HepG2 (cell line): ENCODE results near the gene ADAM15. TPM values are rescaled to one million over a fixed set of nuclear protein-coding genes. Genes with fewer than 3 reads are reported as not detected.
A peak's percentile ranks its signal among the peaks of the same experiment; 100 is the strongest.

Source experiments
- DR1 ChIP-seq: sonication (generic); formaldehyde crosslinking; IDR thresholded peaks from 2 replicates; pipeline ENCODE4 v1.8.0; 2021; ENCODE audit warnings: mild to moderate bottlenecking, missing genetic modification reagents, inconsistent platforms
- EZH2 ChIP-seq: conservative IDR thresholded peaks from 2 replicates; pipeline ENCODE4 v1.6.1; 2012; ENCODE audit warnings: mild to moderate bottlenecking, low read depth, low read length, moderate library complexity
- MAZ ChIP-seq, 2 experiments: sonication (generic) in 1 of 2; formaldehyde crosslinking in 1 of 2; IDR thresholded peaks; 2 replicates each; pipeline versions ENCODE4 v1.5.0 to v1.6.1; 2012 to 2020; ENCODE audit warnings: low read depth in 2 of 2, mild to moderate bottlenecking in 2 of 2, borderline replicate concordance in 1 of 2, improper control_type of control experiment in 1 of 2, low read length in 1 of 2, missing genetic modification reagents in 1 of 2, moderate library complexity in 1 of 2
- NBN ChIP-seq: fragments of 450-650 bp; conservative IDR thresholded peaks from 2 replicates; pipeline ENCODE4 v1.6.1; 2017
- NFE2 ChIP-seq: sonication (generic); formaldehyde crosslinking; IDR thresholded peaks from 2 replicates; pipeline ENCODE4 v1.4.0; 2020; ENCODE audit warnings: missing genetic modification reagents
- NONO ChIP-seq, 2 experiments: fragments of 450-650 bp in 1 of 2; sonication (generic) in 1 of 2; formaldehyde crosslinking in 1 of 2; IDR thresholded peaks in 1 of 2; conservative IDR thresholded peaks in 1 of 2; 2 replicates each; pipeline versions ENCODE4 v1.6.1 to v1.8.0; 2017 to 2022; ENCODE audit warnings: mild to moderate bottlenecking in 1 of 2, missing genetic modification reagents in 1 of 2, moderate library complexity in 1 of 2
- NPAS2 ChIP-seq: sonication (generic); formaldehyde crosslinking; IDR thresholded peaks from 2 replicates; pipeline ENCODE4 v1.8.0; 2022; ENCODE audit warnings: mild to moderate bottlenecking, missing genetic modification reagents, borderline replicate concordance
- SPEN ChIP-seq: sonication (generic); formaldehyde crosslinking; IDR thresholded peaks from 2 replicates; pipeline ENCODE4 v1.5.1; 2020; ENCODE audit warnings: low read depth, mild to moderate bottlenecking, missing genetic modification reagents
- TBL1XR1 ChIP-seq: fragments of 150-350 bp; IDR thresholded peaks from 2 replicates; pipeline ENCODE4 v1.6.1; 2014; ENCODE audit warnings: borderline replicate concordance, low read length; ENCODE audit not compliant: partially characterized antibody
- ZNF263 ChIP-seq: sonication (generic); formaldehyde crosslinking; IDR thresholded peaks from 2 replicates; pipeline ENCODE4 v1.4.0; 2020; ENCODE audit warnings: missing genetic modification reagents
- ZNF3 ChIP-seq: IDR thresholded peaks from 2 replicates; pipeline ENCODE4 v1.7.0; 2017; ENCODE audit warnings: inconsistent platforms
- ZNF557 ChIP-seq: sonication (generic); formaldehyde crosslinking; IDR thresholded peaks from 2 replicates; pipeline ENCODE4 v1.4.0; 2020; ENCODE audit warnings: missing genetic modification reagents
- ZNF670 ChIP-seq: sonication (generic); formaldehyde crosslinking; IDR thresholded peaks from 2 replicates; pipeline ENCODE4 v1.8.0; 2022; ENCODE audit warnings: mild to moderate bottlenecking, missing genetic modification reagents, borderline replicate concordance
- polyA plus RNA-seq, 8 experiments: library from polyadenylated mRNA; depleted of rRNA in 3 of 8; stranded (reverse) in 7 of 8; unstranded in 1 of 8; fragments of >200 nt; fragmentation: Illumina TruSeq in 4 of 8; extraction: Trizol in 4 of 8; gene quantifications; 2 replicates each; pipeline versions ENCODE4 v1.2.1 to v1.2.3, GENCODE V29; 2011 to 2016; ENCODE audit warnings: low read depth in 4 of 8, missing spikeins in 1 of 8, mixed read lengths in 1 of 8; ENCODE audit not compliant: insufficient read depth in 1 of 8
- total RNA-seq, 5 experiments: library from RNA; depleted of rRNA; stranded (reverse); fragments of >200 nt; fragmentation: Illumina TruSeq; extraction: Trizol; gene quantifications; 2 replicates each; pipeline ENCODE4 v1.2.3, GENCODE V29; 2016; ENCODE audit warnings: low read depth in 1 of 5
- TF ChIP-seq, protein P1 (sequence below): sonication (generic); formaldehyde crosslinking; IDR thresholded peaks from 2 replicates; pipeline ENCODE4 v1.9.0; 2022; ENCODE audit warnings: missing genetic modification reagents, mild to moderate bottlenecking, borderline replicate concordance
- TF ChIP-seq, protein P2 (sequence below): sonication (generic); formaldehyde crosslinking; IDR thresholded peaks from 2 replicates; pipeline ENCODE4 v1.4.0; 2020; ENCODE audit warnings: missing genetic modification reagents
- TF ChIP-seq, protein P3 (sequence below): sonication (generic); formaldehyde crosslinking; IDR thresholded peaks from one replicate; pipeline ENCODE4 v1.5.1; 2020; ENCODE audit warnings: mild to moderate bottlenecking, missing genetic modification reagents; ENCODE audit errors: not compliant biosample characterization

Gene ADAM15
- total and polyA plus RNA-seq, 2 of the 13 experiments (the other 11 are each of a cell fraction or from before 2014, with no cell fraction given): 17.9 to 25.6 TPM

DNA sequence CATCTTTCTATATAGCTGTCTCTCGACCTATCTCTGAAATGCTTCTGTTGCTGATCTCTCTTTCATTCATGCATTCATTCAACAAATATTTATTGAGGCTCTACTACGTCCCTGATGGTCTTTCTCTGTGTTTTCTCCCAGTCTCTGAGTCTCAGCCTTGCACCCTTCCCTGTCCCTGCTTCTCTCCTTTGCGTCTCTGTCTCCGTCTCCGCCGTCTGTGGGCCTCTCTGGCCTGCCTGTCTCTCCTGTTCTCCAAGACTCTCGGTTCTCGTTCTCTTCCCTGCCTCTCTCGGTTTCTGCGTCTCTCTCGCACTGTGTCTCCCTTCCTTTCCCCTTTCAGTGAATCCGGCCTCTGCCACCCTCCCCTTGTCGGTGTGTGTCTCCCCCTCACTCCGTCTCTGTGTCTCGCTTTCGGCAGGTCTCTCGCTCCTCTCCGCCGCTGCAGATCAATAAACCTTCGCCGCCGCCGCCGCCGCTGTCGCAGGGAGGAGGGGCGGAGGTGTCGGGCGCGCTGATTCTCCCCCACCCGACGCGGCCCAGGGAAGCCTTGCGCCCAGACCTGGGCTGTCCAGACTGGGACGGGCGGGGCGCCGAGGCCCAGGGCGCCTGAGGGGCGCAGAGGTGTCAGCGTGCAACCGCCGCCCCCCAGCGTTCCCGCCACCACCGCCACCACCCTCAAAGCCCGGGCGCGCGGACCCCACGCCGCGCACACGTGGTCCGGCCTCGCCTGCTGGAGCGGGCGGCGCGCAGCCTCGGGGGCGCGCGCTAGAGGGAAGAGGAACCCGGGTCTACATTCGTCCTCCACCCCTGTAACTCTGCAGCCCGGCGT, 30.6 kb downstream of the ADAM15 start (continued):
- TF ChIP-seq EZH2: peak; percentile 2; the same call in 1 of the 2 replicates
- TF ChIP-seq ZNF263 (CRISPR knock-in tag): no peak
- no peak for TF ChIP-seq NONO (IDR thresholded peaks at IDR 0.05)
- 0 out of 2 replicates have a peak, but pooled peaks have one; percentile 21 for TF ChIP-seq NONO (CRISPR knock-in tag; conservative IDR thresholded peaks at IDR 0.05)
- no peak for TF ChIP-seq NBN
- no peak for TF ChIP-seq TBL1XR1
- TF ChIP-seq, protein P1, sequence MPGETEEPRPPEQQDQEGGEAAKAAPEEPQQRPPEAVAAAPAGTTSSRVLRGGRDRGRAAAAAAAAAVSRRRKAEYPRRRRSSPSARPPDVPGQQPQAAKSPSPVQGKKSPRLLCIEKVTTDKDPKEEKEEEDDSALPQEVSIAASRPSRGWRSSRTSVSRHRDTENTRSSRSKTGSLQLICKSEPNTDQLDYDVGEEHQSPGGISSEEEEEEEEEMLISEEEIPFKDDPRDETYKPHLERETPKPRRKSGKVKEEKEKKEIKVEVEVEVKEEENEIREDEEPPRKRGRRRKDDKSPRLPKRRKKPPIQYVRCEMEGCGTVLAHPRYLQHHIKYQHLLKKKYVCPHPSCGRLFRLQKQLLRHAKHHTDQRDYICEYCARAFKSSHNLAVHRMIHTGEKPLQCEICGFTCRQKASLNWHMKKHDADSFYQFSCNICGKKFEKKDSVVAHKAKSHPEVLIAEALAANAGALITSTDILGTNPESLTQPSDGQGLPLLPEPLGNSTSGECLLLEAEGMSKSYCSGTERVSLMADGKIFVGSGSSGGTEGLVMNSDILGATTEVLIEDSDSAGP (CRISPR knock-in tag): no peak
- no peak for TF ChIP-seq DR1
- TF ChIP-seq NPAS2: no peak
- TF ChIP-seq NFE2: no peak
- TF ChIP-seq, protein P2, sequence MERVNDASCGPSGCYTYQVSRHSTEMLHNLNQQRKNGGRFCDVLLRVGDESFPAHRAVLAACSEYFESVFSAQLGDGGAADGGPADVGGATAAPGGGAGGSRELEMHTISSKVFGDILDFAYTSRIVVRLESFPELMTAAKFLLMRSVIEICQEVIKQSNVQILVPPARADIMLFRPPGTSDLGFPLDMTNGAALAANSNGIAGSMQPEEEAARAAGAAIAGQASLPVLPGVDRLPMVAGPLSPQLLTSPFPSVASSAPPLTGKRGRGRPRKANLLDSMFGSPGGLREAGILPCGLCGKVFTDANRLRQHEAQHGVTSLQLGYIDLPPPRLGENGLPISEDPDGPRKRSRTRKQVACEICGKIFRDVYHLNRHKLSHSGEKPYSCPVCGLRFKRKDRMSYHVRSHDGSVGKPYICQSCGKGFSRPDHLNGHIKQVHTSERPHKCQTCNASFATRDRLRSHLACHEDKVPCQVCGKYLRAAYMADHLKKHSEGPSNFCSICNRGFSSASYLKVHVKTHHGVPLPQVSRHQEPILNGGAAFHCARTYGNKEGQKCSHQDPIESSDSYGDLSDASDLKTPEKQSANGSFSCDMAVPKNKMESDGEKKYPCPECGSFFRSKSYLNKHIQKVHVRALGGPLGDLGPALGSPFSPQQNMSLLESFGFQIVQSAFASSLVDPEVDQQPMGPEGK (CRISPR knock-in tag): no peak; the same call in 1 of the 2 replicates
- no peak for TF ChIP-seq ZNF670 (CRISPR knock-in tag)
- no peak for TF ChIP-seq ZNF557
- TF ChIP-seq, protein P3, sequence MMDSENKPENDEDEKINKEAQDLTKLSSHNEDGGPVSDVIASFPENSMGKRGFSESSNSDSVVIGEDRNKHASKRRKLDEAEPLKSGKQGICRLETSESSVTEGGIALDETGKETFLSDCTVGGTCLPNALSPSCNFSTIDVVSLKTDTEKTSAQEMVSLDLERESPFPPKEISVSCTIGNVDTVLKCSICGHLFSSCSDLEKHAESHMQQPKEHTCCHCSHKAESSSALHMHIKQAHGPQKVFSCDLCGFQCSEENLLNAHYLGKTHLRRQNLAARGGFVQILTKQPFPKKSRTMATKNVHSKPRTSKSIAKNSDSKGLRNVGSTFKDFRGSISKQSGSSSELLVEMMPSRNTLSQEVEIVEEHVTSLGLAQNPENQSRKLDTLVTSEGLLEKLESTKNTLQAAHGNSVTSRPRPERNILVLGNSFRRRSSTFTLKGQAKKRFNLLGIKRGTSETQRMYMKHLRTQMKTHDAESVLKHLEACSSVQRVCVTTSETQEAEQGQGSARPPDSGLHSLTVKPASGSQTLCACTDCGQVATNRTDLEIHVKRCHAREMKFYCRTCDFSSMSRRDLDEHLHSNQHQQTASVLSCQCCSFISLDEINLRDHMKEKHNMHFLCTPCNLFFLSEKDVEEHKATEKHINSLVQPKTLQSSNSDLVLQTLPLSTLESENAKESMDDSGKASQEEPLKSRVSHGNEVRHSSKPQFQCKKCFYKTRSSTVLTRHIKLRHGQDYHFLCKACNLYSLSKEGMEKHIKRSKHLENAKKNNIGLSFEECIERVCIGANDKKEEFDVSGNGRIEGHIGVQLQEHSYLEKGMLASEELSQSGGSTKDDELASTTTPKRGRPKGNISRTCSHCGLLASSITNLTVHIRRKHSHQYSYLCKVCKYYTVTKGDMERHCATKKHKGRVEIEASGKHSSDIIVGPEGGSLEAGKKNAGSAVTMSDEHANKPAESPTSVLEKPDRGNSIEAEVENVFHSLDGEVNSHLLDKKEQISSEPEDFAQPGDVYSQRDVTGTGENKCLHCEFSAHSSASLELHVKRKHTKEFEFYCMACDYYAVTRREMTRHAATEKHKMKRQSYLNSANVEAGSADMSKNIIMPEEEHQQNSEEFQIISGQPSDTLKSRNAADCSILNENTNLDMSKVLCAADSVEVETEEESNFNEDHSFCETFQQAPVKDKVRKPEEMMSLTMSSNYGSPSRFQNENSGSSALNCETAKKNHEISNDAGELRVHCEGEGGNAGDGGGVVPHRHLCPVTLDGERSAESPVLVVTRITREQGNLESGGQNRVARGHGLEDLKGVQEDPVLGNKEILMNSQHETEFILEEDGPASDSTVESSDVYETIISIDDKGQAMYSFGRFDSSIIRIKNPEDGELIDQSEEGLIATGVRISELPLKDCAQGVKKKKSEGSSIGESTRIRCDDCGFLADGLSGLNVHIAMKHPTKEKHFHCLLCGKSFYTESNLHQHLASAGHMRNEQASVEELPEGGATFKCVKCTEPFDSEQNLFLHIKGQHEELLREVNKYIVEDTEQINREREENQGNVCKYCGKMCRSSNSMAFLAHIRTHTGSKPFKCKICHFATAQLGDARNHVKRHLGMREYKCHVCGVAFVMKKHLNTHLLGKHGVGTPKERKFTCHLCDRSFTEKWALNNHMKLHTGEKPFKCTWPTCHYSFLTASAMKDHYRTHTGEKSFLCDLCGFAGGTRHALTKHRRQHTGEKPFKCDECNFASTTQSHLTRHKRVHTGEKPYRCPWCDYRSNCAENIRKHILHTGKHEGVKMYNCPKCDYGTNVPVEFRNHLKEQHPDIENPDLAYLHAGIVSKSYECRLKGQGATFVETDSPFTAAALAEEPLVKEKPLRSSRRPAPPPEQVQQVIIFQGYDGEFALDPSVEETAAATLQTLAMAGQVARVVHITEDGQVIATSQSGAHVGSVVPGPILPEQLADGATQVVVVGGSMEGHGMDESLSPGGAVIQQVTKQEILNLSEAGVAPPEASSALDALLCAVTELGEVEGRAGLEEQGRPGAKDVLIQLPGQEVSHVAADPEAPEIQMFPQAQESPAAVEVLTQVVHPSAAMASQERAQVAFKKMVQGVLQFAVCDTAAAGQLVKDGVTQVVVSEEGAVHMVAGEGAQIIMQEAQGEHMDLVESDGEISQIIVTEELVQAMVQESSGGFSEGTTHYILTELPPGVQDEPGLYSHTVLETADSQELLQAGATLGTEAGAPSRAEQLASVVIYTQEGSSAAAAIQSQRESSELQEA (CRISPR knock-in tag): peak; percentile 49
- peak; percentile 89 for TF ChIP-seq ZNF3 (CRISPR knock-in tag)
- no peak for TF ChIP-seq MAZ (IDR thresholded peaks at IDR 0.05; ENCODE audit: borderline replicate concordance, low read depth, low read length)
- TF ChIP-seq MAZ (CRISPR knock-in tag; IDR thresholded peaks at IDR 0.05; ENCODE audit: low read depth): peak; percentile 48; the same call in 1 of the 2 replicates
- TF ChIP-seq SPEN (CRISPR knock-in tag): peak; percentile 28; the same call in 1 of the 2 replicates
